NT2/D1 (cell line): ENCODE data around the gene PFDN1.

Experiments
- YY1 ChIP-seq: IDR thresholded peaks from 2 replicates; pipeline ENCODE4 v1.6.1; 2011; ENCODE audit not compliant: insufficient read length, insufficient read depth
- ZNF274 ChIP-seq: IDR thresholded peaks from 2 replicates; pipeline ENCODE4 v1.6.1; 2011; ENCODE audit warnings: mild to moderate bottlenecking, low read depth, low read length

GRCh38 chr5:140293849-140294100 lies 9.1 kb downstream of the PFDN1 start:
- TF ChIP-seq YY1, result no peak
- TF ChIP-seq ZNF274, result no peak
